Activated naive CD4-positive, alpha-beta T cell treated with anti-CD3 and anti-CD28 coated beads for 36 hours (primary cell): ENCODE measurements around the gene SLC35F3. TPM values are rescaled to one million over a fixed set of nuclear protein-coding genes. Genes with fewer than 3 reads are reported as not detected.
A peak's percentile ranks its signal among the peaks of the same experiment; 100 is the strongest.

Experiments
- CTCF ChIA-PET: fragments of 350-600 bp; sonication (Branson Sonifier 250); formaldehyde crosslinking; loops from one replicate; lab custom pipeline; 2021; ENCODE audit warnings: antibody characterized with exemption; lab: Charles Lee
- DNase-seq: peaks from one replicate; pipeline ENCODE4 v3.0.0-alpha.2; 2020
- H3K27ac Mint-ChIP-seq: one replicate; pipeline ENCODE4 v1.8.0; 2021; ENCODE audit warnings: mild to moderate bottlenecking, mixed read lengths
- H3K27me3 Mint-ChIP-seq: one replicate; pipeline ENCODE4 v1.8.0; 2021; ENCODE audit warnings: low read depth, mixed read lengths
- H3K36me3 Mint-ChIP-seq: one replicate; pipeline ENCODE4 v1.8.0; 2021; ENCODE audit warnings: low read depth, mixed read lengths
- H3K4me1 Mint-ChIP-seq: one replicate; pipeline ENCODE4 v1.8.0; 2021; ENCODE audit warnings: low read depth, mixed read lengths
- H3K4me3 Mint-ChIP-seq: one replicate; pipeline ENCODE4 v1.8.0; 2021; ENCODE audit warnings: mild to moderate bottlenecking, moderate library complexity, mixed read lengths
- H3K9me3 Mint-ChIP-seq: one replicate; pipeline ENCODE4 v1.8.0; 2021; ENCODE audit warnings: mixed read lengths
- intact Hi-C: fragments of 100-400 bp; cut with micrococcal nuclease; formaldehyde crosslinking; loops from one replicate; pipeline ENCODE4 v1.15.1; 2023
- total RNA-seq, 2 experiments: library from RNA; stranded (reverse); gene quantifications; one replicate each; pipeline ENCODE4 v1.2.3, GENCODE V29; 2021

SLC35F3 gene
- total RNA-seq, 2 experiments from 2014 or later = not detected

DNA sequence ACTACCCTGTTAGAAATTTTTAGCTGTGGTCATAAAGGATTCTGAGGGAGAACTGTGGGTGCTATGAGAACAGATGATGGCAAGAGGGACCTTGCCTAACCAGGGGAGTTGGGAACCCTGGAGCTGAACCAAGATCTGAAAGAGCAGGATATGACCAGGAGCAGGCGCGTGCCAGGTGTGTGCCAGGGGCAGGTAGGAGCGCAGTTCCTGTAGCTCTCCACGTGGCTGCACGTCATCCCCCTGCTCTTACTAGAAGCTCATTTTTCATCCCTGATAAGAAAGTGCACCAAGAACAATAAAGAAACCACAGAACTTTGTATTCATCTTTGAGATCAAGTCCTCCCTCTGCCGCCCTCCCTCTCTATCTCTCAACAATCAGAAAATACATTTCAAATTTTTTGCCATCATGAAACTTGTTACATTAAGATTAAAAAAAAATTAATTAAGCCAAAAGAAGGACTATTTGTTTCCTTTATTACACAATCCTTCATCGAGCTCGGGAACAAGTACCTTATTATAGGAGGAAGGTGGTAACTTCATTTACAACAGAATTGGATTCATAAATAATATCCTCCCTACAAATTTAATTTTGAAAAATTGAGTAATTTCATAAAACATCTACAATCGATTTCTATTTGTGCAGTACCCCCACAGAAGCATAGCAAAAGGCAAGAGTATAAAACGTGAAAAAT, 78.5 kb downstream of the SLC35F3 start:
- H3K4me3 Mint-ChIP-seq = no peak overlapping the region
- H3K9me3 Mint-ChIP-seq = no peaks in the 10 kb centered on the region
- no peaks in the 10 kb centered on the region for H3K36me3 Mint-ChIP-seq
- no peaks in the 10 kb centered on the region for H3K4me1 Mint-ChIP-seq
- no peak for DNase-seq
- intact Hi-C loops = no loop called here
- CTCF ChIA-PET = no interaction called here
- H3K27me3 Mint-ChIP-seq = peaks cover 4% of the 10 kb centered on the region
- no peak overlapping the region for H3K27ac Mint-ChIP-seq

- Mint-ChIP-seq H3K36me3 (no peaks in the 10 kb centered on the region), H3K27ac (no peak overlapping the region), H3K27me3 (peaks cover 6% of the 10 kb centered on the region), H3K9me3 (no peaks in the 10 kb centered on the region), H3K4me3 (no peak overlapping the region), H3K4me1 (no peaks in the 10 kb centered on the region)
- no peak for DNase-seq
- intact Hi-C loops = no loop called here
- CTCF ChIA-PET = no interaction called here
Measured at GRCh38 chr1:233983811-233984210, 79.3 kb downstream of the SLC35F3 start.

DNA sequence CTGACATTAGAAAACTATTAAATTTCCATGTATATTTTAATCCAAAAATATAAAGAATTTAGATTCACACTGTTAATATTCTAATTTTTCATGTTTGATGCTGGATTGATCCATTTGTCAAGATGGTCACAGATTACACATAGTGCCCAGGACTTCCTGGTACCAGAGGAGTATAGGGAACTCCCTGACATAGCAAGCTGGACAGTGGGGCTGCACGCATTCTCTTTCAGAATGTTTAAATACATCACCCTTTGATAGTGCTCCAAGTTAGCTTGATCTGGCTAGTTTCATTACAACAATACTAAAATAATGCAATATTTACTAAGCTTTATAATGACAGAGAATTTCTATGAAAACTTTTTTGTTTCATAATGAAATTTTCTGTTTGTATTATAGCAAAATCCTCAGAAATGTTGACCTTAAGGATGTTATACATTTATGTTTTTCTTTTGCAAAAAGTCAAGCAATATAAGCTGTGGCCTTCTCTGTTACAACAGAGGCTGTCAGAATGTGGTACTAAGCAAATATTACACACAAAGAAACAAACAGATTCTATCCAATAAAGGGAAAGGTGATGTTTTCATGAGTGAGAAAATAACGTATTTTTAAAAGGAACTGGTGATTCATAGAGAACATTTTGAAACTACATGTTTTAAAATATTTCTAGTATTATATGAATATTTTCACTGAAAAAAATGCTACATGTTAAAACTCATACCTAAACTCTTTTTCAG, 84.7 kb downstream of the SLC35F3 start:
- DNase-seq = no peak
- no peak overlapping the region for H3K4me3 Mint-ChIP-seq
- no peaks in the 10 kb centered on the region for H3K4me1 Mint-ChIP-seq
- no peak overlapping the region for H3K27ac Mint-ChIP-seq
- no peaks in the 10 kb centered on the region for H3K36me3 Mint-ChIP-seq
- peaks cover 6% of the 10 kb centered on the region for H3K27me3 Mint-ChIP-seq
- intact Hi-C loops = no loop called here
- CTCF ChIA-PET = no interaction called here
- no peaks in the 10 kb centered on the region for H3K9me3 Mint-ChIP-seq

- intact Hi-C loops = no loop called here
- CTCF ChIA-PET = no interaction called here
- no peak overlapping the region for H3K4me3 Mint-ChIP-seq
Measured at GRCh38 chr1:233990486-233990885, 86.0 kb downstream of the SLC35F3 start.

DNA sequence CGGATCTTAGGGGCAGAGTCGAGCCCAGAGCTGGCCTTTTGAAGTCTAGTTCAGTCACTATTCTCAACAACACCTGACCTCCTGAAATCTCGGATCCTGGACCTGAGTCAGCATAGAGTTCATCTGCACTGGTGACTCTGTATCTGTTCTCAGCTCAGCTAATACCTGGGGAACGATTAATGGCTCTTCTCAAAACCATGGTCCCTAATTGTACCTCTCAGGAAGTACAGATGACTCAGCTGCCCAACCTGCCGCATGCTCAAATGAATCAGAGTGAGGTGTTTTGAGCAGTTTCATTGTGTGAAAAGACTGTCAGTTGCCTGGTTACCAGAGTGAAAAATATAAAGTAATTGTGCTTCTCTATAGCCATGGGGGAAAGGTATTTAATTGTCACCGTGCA, 89.2 kb downstream of the SLC35F3 start:
- Mint-ChIP-seq H3K9me3 (no peaks in the 10 kb centered on the region), H3K36me3 (no peaks in the 10 kb centered on the region), H3K4me1 (no peaks in the 10 kb centered on the region), H3K27ac (no peak overlapping the region), H3K27me3 (peaks cover 10% of the 10 kb centered on the region), H3K4me3 (no peak overlapping the region)
- CTCF ChIA-PET = interaction anchor here (0.9 kb wide), 1 partner anchor 9 kb away, joined by 4 read pairs; no protein-coding TSS in a partner anchor
- intact Hi-C loops = no loop called here
- peak; percentile 30 for DNase-seq

More at GRCh38 chr1:233990486-233990885, 86.0 kb downstream of the SLC35F3 start:
- Mint-ChIP-seq H3K27me3 (peaks cover 6% of the 10 kb centered on the region), H3K27ac (no peak overlapping the region), H3K4me1 (no peaks in the 10 kb centered on the region), H3K9me3 (no peaks in the 10 kb centered on the region), H3K36me3 (no peaks in the 10 kb centered on the region)
- no peak for DNase-seq

GRCh38 chr1:233994112-233994511, 89.6 kb downstream of the SLC35F3 start:
- Mint-ChIP-seq H3K9me3 (no peaks in the 10 kb centered on the region), H3K36me3 (no peaks in the 10 kb centered on the region), H3K4me1 (no peaks in the 10 kb centered on the region), H3K4me3 (no peak overlapping the region), H3K27me3 (peaks cover 9% of the 10 kb centered on the region), H3K27ac (no peak overlapping the region)
- DNase-seq = no peak
- CTCF ChIA-PET = no interaction called here
- intact Hi-C loops = no loop called here

DNA sequence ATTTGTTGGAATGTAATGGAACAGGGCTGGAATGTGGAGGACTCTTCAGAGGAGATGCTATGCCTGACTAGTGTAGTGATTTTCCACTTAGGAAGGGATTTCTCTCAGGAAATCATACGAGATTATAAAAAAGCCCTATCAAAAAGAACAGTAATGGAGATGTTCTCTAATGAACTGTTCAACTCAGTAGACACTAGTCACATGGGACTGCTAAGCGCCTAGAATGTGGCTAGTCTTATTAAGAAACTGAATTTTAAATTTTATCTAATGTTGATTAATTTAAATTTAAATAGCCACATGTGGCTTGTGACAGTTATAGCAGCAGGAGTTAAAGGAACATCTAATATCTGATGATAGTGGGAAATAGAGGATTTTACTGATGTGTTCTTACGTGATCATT, 94.0 kb downstream of the SLC35F3 start:
- intact Hi-C loops = no loop called here
- CTCF ChIA-PET = interaction anchor here (0.6 kb wide), 1 partner anchor 38 kb away, joined by 3 read pairs; no protein-coding TSS in a partner anchor
- no peaks in the 10 kb centered on the region for H3K4me1 Mint-ChIP-seq
- H3K4me3 Mint-ChIP-seq = no peak overlapping the region
- H3K27me3 Mint-ChIP-seq = peaks cover 9% of the 10 kb centered on the region
- no peaks in the 10 kb centered on the region for H3K36me3 Mint-ChIP-seq
- H3K9me3 Mint-ChIP-seq = no peaks in the 10 kb centered on the region
- H3K27ac Mint-ChIP-seq = no peak overlapping the region
- no peak for DNase-seq

DNA sequence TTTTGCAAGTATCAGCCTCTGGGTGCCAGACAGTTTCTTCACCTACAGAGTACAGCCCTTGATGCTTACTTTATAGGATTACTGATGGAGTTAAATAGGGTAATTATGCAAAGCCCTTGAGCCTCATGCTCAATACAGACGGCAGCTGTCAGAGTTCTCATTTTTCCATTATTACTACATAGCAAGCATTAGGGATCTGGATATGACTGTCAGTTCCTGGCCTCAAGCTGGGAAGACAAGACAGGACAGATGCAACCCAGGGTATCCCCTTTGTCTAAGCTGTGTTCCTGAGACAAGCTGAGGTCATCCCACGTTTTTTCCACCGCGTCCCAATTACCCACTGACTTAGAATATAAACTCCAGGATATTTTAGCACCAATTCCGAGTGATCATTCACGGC, 94.4 kb downstream of the SLC35F3 start:
- no peak for DNase-seq
- no peaks in the 10 kb centered on the region for H3K4me1 Mint-ChIP-seq
- intact Hi-C loops = no loop called here
- no peak overlapping the region for H3K27ac Mint-ChIP-seq
- CTCF ChIA-PET = no interaction called here
- peaks cover 9% of the 10 kb centered on the region for H3K27me3 Mint-ChIP-seq
- H3K9me3 Mint-ChIP-seq = no peaks in the 10 kb centered on the region
- H3K36me3 Mint-ChIP-seq = no peaks in the 10 kb centered on the region
- no peak overlapping the region for H3K4me3 Mint-ChIP-seq

DNA sequence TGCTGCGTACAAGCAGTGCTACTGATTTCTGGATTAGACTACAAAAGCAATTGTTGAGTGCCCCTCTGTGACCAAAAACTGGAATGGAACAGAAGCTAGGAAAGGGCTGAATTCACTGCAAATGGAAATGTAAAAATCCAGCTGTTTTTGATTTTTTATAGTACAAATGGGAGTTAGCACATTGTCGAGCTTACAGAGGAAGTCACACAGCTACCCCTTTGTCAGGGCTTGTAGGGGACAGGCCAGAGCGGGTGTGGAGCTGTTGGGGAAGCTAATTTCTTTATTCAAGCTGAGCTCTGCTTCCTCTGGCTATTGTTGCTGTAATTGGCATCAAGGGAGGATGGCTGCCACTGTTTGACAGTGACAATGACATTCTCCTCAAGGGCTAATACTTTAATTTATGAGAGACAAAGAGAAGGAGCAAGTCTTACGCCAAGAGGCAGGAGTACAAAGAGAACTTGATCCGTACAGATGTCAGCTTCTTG, 96.1 kb downstream of the SLC35F3 start:
- no peaks in the 10 kb centered on the region for H3K9me3 Mint-ChIP-seq
- no peaks in the 10 kb centered on the region for H3K4me1 Mint-ChIP-seq
- H3K27ac Mint-ChIP-seq = no peak overlapping the region
- CTCF ChIA-PET = no interaction called here
- H3K36me3 Mint-ChIP-seq = no peaks in the 10 kb centered on the region
- no peak overlapping the region for H3K4me3 Mint-ChIP-seq
- H3K27me3 Mint-ChIP-seq = peaks cover 14% of the 10 kb centered on the region
- intact Hi-C loops = no loop called here
- no peak for DNase-seq

GRCh38 chr1:234001817-234002216, 97.3 kb downstream of the SLC35F3 start:
- Mint-ChIP-seq H3K27ac (no peak overlapping the region), H3K4me3 (no peak overlapping the region), H3K27me3 (peaks cover 14% of the 10 kb centered on the region), H3K9me3 (no peaks in the 10 kb centered on the region), H3K4me1 (no peaks in the 10 kb centered on the region), H3K36me3 (no peaks in the 10 kb centered on the region)
- CTCF ChIA-PET = no interaction called here
- DNase-seq = no peak
- intact Hi-C loops = no loop called here

DNA sequence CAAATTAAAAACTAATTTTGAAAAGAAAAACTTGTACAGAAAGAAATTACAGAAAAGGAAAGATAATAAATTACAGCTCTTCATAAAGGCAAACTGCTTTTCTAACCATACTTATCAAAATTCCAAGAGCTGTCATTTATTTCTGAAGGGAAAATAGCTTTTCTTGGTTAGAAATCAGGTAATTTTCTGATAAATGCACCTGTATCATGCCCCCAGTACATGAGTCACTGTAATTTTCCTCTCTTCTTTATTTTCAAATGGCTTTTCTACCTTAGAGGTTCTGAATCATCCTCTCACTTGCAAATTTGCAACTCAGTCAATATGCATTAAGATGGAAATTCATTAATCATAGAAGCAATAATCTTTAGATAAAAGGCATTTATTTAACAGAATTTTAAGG, 100.1 kb downstream of the SLC35F3 start:
- intact Hi-C loops = no loop called here
- Mint-ChIP-seq H3K27ac (no peak overlapping the region), H3K36me3 (no peaks in the 10 kb centered on the region), H3K4me3 (no peak overlapping the region), H3K4me1 (no peaks in the 10 kb centered on the region), H3K9me3 (peaks cover 4% of the 10 kb centered on the region), H3K27me3 (peaks cover 10% of the 10 kb centered on the region)
- CTCF ChIA-PET = no interaction called here
- no peak for DNase-seq

- intact Hi-C loops = no loop called here
- Mint-ChIP-seq H3K27ac (no peak overlapping the region), H3K4me1 (no peaks in the 10 kb centered on the region), H3K36me3 (no peaks in the 10 kb centered on the region), H3K27me3 (peaks cover 19% of the 10 kb centered on the region), H3K4me3 (no peak overlapping the region), H3K9me3 (peaks cover 6% of the 10 kb centered on the region)
- no peak for DNase-seq
- CTCF ChIA-PET = no interaction called here
Measured at GRCh38 chr1:234007684-234008083, 103.2 kb downstream of the SLC35F3 start.

DNA sequence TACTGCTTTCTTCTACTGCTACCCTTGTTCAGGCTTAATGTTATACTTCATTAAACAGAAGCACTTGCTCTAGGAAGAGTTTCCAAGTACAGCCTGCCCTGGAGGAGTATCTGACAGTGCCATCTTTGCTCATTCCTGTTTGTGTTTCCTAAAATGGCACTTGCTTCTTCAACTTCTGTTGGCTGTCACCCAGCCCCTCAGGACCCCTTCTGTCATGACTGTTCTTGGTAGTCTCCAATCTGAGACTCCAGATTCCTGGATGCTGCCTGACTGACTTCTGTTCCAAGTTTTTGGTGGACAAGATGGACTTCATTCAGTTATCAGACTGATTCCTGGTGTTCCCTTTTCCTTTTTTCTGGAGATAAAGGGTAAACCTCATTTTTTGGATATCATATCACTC, 104.1 kb downstream of the SLC35F3 start:
- Mint-ChIP-seq H3K4me3 (no peak overlapping the region), H3K36me3 (no peaks in the 10 kb centered on the region), H3K9me3 (peaks cover 6% of the 10 kb centered on the region), H3K4me1 (no peaks in the 10 kb centered on the region), H3K27me3 (peaks cover 19% of the 10 kb centered on the region), H3K27ac (no peak overlapping the region)
- intact Hi-C loops = no loop called here
- CTCF ChIA-PET = no interaction called here
- DNase-seq = no peak
